Measurements from ENCODE around the gene IGFBP1.

Gene IGFBP1

DNA sequence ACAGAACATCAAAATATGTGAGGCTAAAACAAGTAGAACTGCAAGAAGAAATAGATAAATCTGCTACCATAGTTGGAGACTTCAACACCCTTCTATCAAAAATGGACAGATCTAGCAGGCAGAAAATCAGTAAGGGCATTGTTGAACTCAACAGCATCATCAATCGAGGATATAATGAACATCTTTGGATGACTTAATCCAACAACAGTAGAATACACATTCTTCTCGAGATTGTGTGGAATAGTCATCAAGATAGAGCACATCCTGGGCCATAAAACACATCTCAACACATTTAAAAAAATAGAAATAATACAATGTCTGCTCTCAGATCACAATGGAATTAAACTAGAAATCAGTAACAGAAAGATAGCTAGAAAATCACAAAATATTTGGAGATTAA lies 9.9 kb downstream of the IGFBP1 start:
- no peak for DNase-seq (ENCODE audit: insufficient read length, low spot score)
- no peak for TF ChIP-seq POLR2A (IDR thresholded peaks at IDR 0.05; ENCODE audit: low read depth, low read length)
- FAIRE-seq = peak; percentile 60

GRCh38 chr7:45901566-45901965 lies 13.3 kb downstream of the IGFBP1 start:
- FAIRE-seq (peak; percentile 64), DNase-seq (ENCODE audit: insufficient read length, low spot score) (no peak)
- no peak for TF ChIP-seq POLR2A (IDR thresholded peaks at IDR 0.05; ENCODE audit: low read depth, low read length)

- TF ChIP-seq POLR2A (IDR thresholded peaks at IDR 0.05; ENCODE audit: low read depth, low read length) = no peak
- no peak for DNase-seq (ENCODE audit: insufficient read length, low spot score)
- FAIRE-seq = peak; percentile 73
Measured at GRCh38 chr7:45902820-45903219, 14.5 kb downstream of the IGFBP1 start.

DNA sequence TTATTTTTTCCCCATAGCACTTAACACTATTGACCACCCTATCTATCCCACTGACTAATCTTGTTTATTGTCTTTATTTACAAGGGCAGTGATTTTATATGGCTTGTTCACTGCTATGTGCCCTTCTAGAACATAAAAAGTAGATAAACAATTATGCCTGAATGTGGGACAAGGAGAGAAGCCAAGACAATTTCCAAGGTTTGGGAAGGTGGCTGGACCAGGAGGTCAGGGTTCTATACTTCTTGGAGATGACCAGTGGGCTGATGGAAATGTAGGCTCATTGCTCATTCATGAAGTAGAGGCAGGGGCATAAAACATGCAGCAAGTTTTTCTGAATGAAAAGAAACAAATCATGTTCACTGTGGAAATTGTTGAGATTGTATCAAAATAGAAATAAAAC lies 21.3 kb downstream of the IGFBP1 start:
- DNase-seq (ENCODE audit: insufficient read length, low spot score) (no peak), FAIRE-seq (no peak)
- no peak for TF ChIP-seq POLR2A (IDR thresholded peaks at IDR 0.05; ENCODE audit: low read depth, low read length)

DNA sequence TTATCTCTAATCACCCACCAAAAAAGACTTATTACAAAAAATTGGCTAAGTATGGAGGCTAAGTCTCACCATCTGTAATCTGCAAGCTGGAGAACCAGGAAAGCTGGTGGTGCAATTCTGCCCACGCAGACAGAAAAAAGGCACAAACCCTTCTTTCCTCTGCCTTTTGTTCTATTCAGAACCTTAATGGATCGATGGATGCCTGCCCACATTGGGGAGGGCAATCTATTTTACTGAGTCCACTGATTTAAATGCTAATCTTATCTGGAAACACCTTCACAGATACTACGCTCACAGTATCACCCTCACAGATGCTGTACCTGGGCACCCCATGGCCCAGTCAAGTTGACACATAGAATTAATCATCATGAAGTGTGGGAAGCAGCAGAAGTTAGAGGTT lies 22.6 kb downstream of the IGFBP1 start:
- DNase-seq (ENCODE audit: insufficient read length, low spot score) (no peak), FAIRE-seq (no peak)
- TF ChIP-seq POLR2A (IDR thresholded peaks at IDR 0.05; ENCODE audit: low read depth, low read length) = no peak

DNA sequence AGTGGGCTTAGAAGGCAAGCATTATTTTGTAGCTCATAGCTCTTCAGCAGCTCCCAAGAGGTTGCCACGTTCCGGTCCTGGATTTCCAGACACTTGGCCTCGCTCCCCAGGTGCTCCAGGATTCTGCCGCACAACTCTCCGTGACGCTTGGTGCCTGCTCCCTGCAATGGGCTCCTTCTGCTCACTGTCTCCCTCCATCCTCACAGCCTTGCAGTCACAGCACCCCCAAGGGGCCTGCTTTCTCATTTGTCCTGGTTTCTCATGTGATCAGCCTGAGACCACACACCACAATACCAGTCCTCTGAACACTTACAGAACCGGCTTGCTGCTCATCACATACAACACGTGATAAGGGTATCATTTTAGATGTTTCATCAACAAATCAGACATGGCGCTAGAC lies 23.0 kb downstream of the IGFBP1 start:
- TF ChIP-seq POLR2A (IDR thresholded peaks at IDR 0.05; ENCODE audit: low read depth, low read length) = no peak
- DNase-seq (ENCODE audit: insufficient read length, low spot score) (no peak), FAIRE-seq (no peak)

DNA sequence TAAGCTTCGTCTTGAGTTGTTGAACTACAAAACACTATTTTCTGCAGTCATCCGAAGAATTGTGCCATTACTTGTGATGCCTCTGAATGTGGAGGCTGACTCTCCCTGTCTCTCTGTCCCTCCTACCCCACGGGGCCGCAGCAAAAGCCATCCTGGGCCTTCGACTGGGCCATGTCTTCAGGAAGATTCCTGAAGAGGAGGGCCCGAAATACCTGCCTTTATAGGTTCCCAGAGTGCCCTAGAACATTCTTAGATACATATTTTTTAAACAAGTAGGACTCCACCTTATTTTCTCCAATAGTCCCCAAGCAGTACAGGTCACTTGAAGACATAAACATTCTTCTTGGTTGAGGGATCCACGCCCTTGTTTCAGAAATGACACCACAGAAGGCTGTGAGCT lies 24.7 kb downstream of the IGFBP1 start:
- FAIRE-seq (no peak), DNase-seq (ENCODE audit: insufficient read length, low spot score) (no peak)
- TF ChIP-seq POLR2A (IDR thresholded peaks at IDR 0.05; ENCODE audit: low read depth, low read length) = no peak

DNA sequence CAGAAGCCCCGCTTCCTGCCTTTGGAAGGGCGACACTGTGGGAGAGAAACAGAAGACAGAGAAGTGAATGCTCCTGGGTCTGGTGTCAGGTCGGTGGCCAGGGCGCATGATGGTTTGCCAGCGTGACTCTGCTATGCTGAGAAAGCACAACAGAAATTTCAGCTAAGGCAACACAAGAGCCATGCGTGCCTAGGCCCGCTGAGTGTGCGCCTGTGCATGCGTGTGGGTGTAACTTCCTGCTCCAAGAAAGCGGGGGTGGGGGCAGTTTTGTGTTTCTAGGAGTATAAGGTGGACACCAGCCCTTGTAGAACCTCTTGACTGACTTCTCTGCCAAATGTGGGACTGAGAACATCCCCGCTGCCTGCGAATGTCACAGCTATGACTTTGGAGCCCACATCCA lies 26.6 kb downstream of the IGFBP1 start:
- TF ChIP-seq POLR2A (IDR thresholded peaks at IDR 0.05; ENCODE audit: low read depth, low read length) = no peak
- no peak for FAIRE-seq

DNA sequence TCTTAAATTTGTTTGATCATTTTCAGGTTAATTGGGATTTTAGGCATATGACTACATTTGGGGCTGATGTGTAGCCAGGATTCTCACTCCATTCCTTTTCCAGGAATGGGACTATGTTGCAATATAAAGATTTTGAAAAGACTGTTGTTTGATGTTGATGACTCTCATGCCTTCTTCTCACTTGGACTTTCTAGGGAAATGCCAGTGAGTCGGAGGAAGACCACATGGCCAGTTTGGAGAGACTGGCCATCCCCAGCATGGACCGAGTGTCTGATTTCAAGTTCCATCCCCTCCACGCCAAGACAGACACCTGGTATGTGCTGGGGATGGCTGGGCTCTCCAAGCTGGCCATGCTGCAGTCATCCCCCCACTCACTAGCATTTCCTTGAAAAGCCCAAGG lies 27.3 kb downstream of the IGFBP1 start:
- DNase-seq (ENCODE audit: insufficient read length, low spot score) = no peak
- TF ChIP-seq POLR2A (IDR thresholded peaks at IDR 0.05; ENCODE audit: low read depth, low read length) = no peak
- no peak for FAIRE-seq

More for the DNA sequence above, 26.6 kb downstream of the IGFBP1 start:
- DNase-seq (ENCODE audit: insufficient read length, low spot score) = no peak

DNA sequence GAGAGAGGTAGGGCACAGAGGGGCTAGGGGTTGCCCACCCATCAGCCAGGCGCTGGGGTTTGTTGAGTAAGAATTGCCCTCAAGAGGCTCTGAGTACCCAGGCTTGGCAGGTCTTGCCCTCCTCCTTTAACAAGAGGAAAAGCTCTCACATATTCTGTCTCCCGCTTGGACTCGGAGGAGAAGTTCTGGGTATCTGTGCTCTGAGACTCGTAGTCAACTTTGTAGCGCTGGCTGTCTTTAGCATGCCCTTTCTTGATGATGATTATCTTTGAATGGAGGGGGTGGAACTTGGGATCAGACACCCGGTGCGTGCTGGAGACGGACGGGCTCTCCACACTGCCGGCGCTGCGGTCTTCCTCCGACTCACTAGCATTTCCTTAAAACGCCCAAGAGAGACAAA lies 28.8 kb downstream of the IGFBP1 start:
- DNase-seq (ENCODE audit: insufficient read length, low spot score) = no peak
- TF ChIP-seq POLR2A (IDR thresholded peaks at IDR 0.05; ENCODE audit: low read depth, low read length) = no peak
- no peak for FAIRE-seq

DNA sequence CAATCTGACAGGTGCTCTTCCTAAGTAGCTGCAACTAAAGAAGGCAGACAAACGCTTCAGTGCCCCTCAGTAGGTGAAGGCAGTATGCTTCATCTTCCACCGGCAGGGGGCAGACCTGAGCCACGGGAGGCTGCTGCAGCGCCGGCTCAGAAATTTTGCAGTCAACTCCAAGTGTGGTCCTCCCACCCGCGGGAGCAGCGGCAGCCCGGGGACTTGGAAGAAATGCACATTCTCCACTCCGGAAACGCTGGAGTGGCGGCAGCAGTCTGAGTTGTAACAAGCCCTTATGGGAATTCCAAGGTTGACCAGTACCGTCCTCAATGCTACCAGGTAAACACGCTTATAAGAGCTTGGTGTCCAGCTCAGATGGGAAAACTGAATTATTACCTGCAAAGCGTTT lies 29.4 kb downstream of the IGFBP1 start:
- no peak for TF ChIP-seq POLR2A (IDR thresholded peaks at IDR 0.05; ENCODE audit: low read depth, low read length)
- FAIRE-seq (peak; percentile 11), DNase-seq (ENCODE audit: insufficient read length, low spot score) (peak; percentile 92)

GRCh38 chr7:45918556-45918955 lies 30.3 kb downstream of the IGFBP1 start:
- DNase-seq (ENCODE audit: insufficient read length, low spot score) (no peak), FAIRE-seq (no peak)
- no peak for TF ChIP-seq POLR2A (IDR thresholded peaks at IDR 0.05; ENCODE audit: low read depth, low read length)

DNA sequence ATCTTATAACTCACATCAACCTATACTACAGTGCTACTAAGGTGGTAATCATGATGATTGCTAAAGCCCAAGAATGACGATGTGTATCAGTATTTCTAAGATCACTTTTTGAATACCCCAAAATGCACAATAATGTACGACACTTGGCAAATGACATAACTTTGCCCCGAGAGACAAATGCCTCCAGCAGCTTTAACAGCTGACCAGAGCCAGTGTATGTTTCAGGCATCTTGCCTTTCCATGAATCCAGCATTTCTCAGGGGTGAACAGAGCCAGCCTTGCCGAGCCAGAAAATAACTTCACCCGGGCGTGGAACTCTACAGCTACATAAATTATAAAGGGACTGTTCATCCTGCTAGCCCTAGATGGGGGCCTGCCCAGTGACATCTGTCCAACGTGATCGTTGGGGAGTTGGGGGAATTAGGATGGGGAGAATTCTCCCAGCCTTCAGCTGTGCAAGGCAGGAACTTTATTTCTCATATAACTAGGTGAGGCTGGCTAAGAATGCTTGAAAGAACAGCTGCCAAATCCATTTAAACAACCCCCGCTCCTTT lies 31.0 kb downstream of the IGFBP1 start:
- DNase-seq (ENCODE audit: insufficient read length, low spot score) = no peak
- no peak for FAIRE-seq
- no peak for TF ChIP-seq POLR2A (IDR thresholded peaks at IDR 0.05; ENCODE audit: low read depth, low read length)

GRCh38 chr7:45919993-45920459 lies 31.7 kb downstream of the IGFBP1 start:
- no peak for DNase-seq (ENCODE audit: insufficient read length, low spot score)
- TF ChIP-seq POLR2A (IDR thresholded peaks at IDR 0.05; ENCODE audit: low read depth, low read length) = no peak
- FAIRE-seq = no peak

GRCh38 chr7:45920502-45921380 lies 32.5 kb downstream of the IGFBP1 start, which contains the start of gene IGFBP3:
Gene IGFBP3 (minus strand): TSS chr7:45921272. CDS start chr7:45921140, 132 bp downstream.
- DNase-seq (ENCODE audit: insufficient read length, low spot score) (peak; percentile 82), FAIRE-seq (no peak)
- peak; percentile 93 for TF ChIP-seq POLR2A (IDR thresholded peaks at IDR 0.05; ENCODE audit: low read depth, low read length)
